HEK293 (cell line): Measurements from ENCODE around the gene PSMA7.
A peak's percentile ranks its signal among the peaks of the same experiment; 100 is the strongest.

ENCODE experiments used
- CTCF ChIA-PET: fragments of 350-600 bp; formaldehyde crosslinking; extraction: SDS; loops from one replicate; lab custom pipeline; 2021; ENCODE audit warnings: antibody characterized with exemption; lab: Yijun Ruan, JAX
- POLR2A ChIA-PET: fragments of 300-600 bp; formaldehyde crosslinking; extraction: SDS; loops from one replicate; lab custom pipeline; 2020; ENCODE audit warnings: antibody characterized with exemption, inconsistent platforms; lab: Yijun Ruan, JAX
- H3K27ac ChIP-seq: fragments of 200-500 bp; sonication (Bioruptor generic); 2 replicates; pipeline ENCODE4 v1.5.1; 2014; ENCODE audit warnings: low read depth, low read length, control low read depth, inconsistent platforms; ENCODE audit errors: extremely low read depth
- H3K36me3 ChIP-seq, 2 experiments: fragments of 200-500 bp in 1 of 2; sonication (Bioruptor generic) in 1 of 2; 1 replicate in 1 of 2; 2 replicates in 1 of 2; pipeline ENCODE4 v1.5.1; 2014 to 2017; ENCODE audit warnings: inconsistent platforms in 2 of 2, low read length in 2 of 2; ENCODE audit not compliant: control insufficient read depth in 2 of 2, insufficient read depth in 1 of 2
- H3K4me1 ChIP-seq: fragments of 200-500 bp; sonication (Bioruptor generic); 2 replicates; pipeline ENCODE4 v1.5.1; 2014; ENCODE audit warnings: mild to moderate bottlenecking, low read length, inconsistent platforms; ENCODE audit not compliant: control insufficient read depth, insufficient read depth
- H3K4me3 ChIP-seq: 2 replicates; pipeline ENCODE4 v1.5.1; 2011; ENCODE audit warnings: low read depth, mild to moderate bottlenecking, control low read depth, low read length, moderate library complexity
- H3K9me3 ChIP-seq: fragments of 200-500 bp; sonication (Bioruptor generic); 2 replicates; pipeline ENCODE4 v1.5.1; 2014; ENCODE audit warnings: low read depth, low read length, inconsistent platforms; ENCODE audit not compliant: control insufficient read depth, insufficient read depth
- KLF7 ChIP-seq: fragments of 450-650 bp; formaldehyde crosslinking; IDR thresholded peaks from 2 replicates; pipeline ENCODE4 v1.5.1; 2016; ENCODE audit warnings: missing biosample characterization, missing genetic modification characterization, borderline replicate concordance
- MEIS1 ChIP-seq: sonication (generic); formaldehyde crosslinking; IDR thresholded peaks from 2 replicates; pipeline ENCODE4 v1.8.1; 2022; ENCODE audit warnings: missing genetic modification reagents, mild to moderate bottlenecking, borderline replicate concordance
- OSR2 ChIP-seq: fragments of 450-650 bp; formaldehyde crosslinking; IDR thresholded peaks from 2 replicates; pipeline ENCODE4 v1.5.1; 2016; ENCODE audit warnings: missing biosample characterization, missing genetic modification characterization
- SP3 ChIP-seq: fragments of 450-650 bp; formaldehyde crosslinking; IDR thresholded peaks from 2 replicates; pipeline ENCODE4 v1.5.1; 2016; ENCODE audit warnings: missing biosample characterization, missing genetic modification characterization
- ZBTB1 ChIP-seq: fragments of 450-650 bp; formaldehyde crosslinking; IDR thresholded peaks from 2 replicates; pipeline ENCODE4 v1.5.1; 2016; ENCODE audit warnings: missing biosample characterization, missing genetic modification characterization
- ZBTB21 ChIP-seq: fragments of 450-650 bp; formaldehyde crosslinking; IDR thresholded peaks from 2 replicates; pipeline ENCODE4 v1.5.1; 2017; ENCODE audit warnings: missing biosample characterization, missing genetic modification characterization
- ZEB2 ChIP-seq: fragments of 450-650 bp; formaldehyde crosslinking; IDR thresholded peaks from 2 replicates; pipeline ENCODE4 v1.5.1; 2016; ENCODE audit warnings: missing biosample characterization, missing genetic modification characterization
- ZNF114 ChIP-seq: fragments of 450-650 bp; formaldehyde crosslinking; IDR thresholded peaks from 2 replicates; pipeline ENCODE4 v1.5.0; 2017; ENCODE audit warnings: missing biosample characterization, missing genetic modification characterization
- ZNF184 ChIP-seq: fragments of 450-650 bp; IDR thresholded peaks from 2 replicates; pipeline ENCODE4 v1.5.1; 2018; ENCODE audit warnings: missing biosample characterization, mild to moderate bottlenecking, missing genetic modification characterization
- ZNF223 ChIP-seq: fragments of 450-650 bp; formaldehyde crosslinking; IDR thresholded peaks from 2 replicates; pipeline ENCODE4 v1.5.1; 2016; ENCODE audit warnings: missing biosample characterization, missing genetic modification characterization
- ZNF391 ChIP-seq: fragments of 450-650 bp; formaldehyde crosslinking; IDR thresholded peaks from 2 replicates; pipeline ENCODE4 v1.5.1; 2016; ENCODE audit warnings: low read depth, missing biosample characterization, missing genetic modification characterization, borderline replicate concordance
- ZNF423 ChIP-seq: fragments of 450-650 bp; formaldehyde crosslinking; IDR thresholded peaks from 2 replicates; pipeline ENCODE4 v1.5.1; 2016; ENCODE audit warnings: missing biosample characterization, missing genetic modification characterization
- ZNF530 ChIP-seq: fragments of 450-650 bp; formaldehyde crosslinking; IDR thresholded peaks from 2 replicates; pipeline ENCODE4 v1.5.1; 2016; ENCODE audit warnings: low read depth, missing biosample characterization, missing genetic modification characterization
- ZNF596 ChIP-seq: fragments of 450-650 bp; IDR thresholded peaks from 2 replicates; pipeline ENCODE4 v1.5.0; 2018; ENCODE audit warnings: missing biosample characterization, mild to moderate bottlenecking, missing genetic modification characterization, moderate library complexity
- ZNF600 ChIP-seq: fragments of 450-650 bp; formaldehyde crosslinking; IDR thresholded peaks from 2 replicates; pipeline ENCODE4 v1.5.1; 2016; ENCODE audit warnings: missing biosample characterization, missing genetic modification characterization
- ZNF610 ChIP-seq: fragments of 450-650 bp; formaldehyde crosslinking; IDR thresholded peaks from 2 replicates; pipeline ENCODE4 v1.5.1; 2016; ENCODE audit warnings: missing biosample characterization, missing genetic modification characterization, borderline replicate concordance
- ZNF654 ChIP-seq: fragments of 450-650 bp; formaldehyde crosslinking; IDR thresholded peaks from 2 replicates; pipeline ENCODE4 v1.5.1; 2016; ENCODE audit warnings: low read depth, missing biosample characterization, missing genetic modification characterization
- ZNF701 ChIP-seq: fragments of 450-650 bp; formaldehyde crosslinking; IDR thresholded peaks from 2 replicates; pipeline ENCODE4 v1.5.1; 2016; ENCODE audit warnings: missing biosample characterization, missing genetic modification characterization
- ZNF785 ChIP-seq: fragments of 450-650 bp; formaldehyde crosslinking; IDR thresholded peaks from 2 replicates; pipeline ENCODE4 v1.5.1; 2016; ENCODE audit warnings: missing biosample characterization, missing genetic modification characterization

The PSMA7 gene

DNA sequence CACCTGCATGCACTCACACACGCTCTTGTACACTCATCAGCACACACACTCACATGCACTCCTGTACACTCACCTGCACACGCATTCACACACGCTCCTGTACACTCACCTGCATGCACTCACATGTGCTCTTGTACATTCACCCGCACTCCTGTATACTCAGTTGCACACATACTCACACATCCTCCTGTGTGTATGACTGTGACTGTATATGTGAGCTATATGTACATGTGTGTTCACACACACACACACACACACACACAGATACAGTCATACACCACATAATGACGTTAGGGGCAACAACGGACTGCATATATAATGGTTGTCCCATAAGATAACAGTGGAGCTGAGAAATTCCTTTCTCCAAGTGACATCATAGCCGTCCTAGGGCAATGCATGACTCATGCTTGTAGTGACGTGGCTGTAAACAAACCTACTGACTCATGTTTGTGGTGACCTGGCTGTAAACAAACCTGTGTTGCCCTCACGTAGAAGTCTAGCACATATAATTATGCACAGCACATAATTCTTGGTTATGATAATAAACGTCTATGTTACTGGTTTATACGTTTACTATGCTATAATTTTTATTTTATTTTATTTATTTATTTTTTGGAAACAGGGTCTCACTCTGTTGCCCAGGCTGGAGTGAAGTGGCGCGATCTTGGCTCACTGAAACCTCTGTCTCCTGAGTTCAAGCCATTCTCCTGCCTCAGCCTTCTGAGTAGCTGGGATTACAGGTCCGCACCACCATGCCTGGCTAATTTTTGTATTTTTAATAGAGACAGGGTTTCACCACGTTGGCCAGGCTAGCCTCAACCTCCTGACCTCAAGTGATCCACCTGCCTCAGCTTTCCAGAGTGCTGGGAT lies 54.7 kb downstream of the PSMA7 start (continued):
- peak; percentile 94 for TF ChIP-seq ZNF184 (tag by site-specific recombination)
- TF ChIP-seq ZNF114 (tag by site-specific recombination) = no peak
- TF ChIP-seq ZNF223 (tag by site-specific recombination) = no peak
- no peak for TF ChIP-seq ZNF530 (tag by site-specific recombination)
- no peak for TF ChIP-seq OSR2 (tag by site-specific recombination)
- TF ChIP-seq ZNF391 = peak; percentile 44; the same call in 1 of the 2 replicates
- TF ChIP-seq ZNF654 (tag by site-specific recombination) = 0 out of 2 replicates have a peak, but pooled peaks have one; percentile 8
- 0 out of 2 replicates have a peak, but pooled peaks have one; percentile 13 for TF ChIP-seq ZBTB1 (tag by site-specific recombination)
- TF ChIP-seq, all 188 proteins: peak for 67

DNA sequence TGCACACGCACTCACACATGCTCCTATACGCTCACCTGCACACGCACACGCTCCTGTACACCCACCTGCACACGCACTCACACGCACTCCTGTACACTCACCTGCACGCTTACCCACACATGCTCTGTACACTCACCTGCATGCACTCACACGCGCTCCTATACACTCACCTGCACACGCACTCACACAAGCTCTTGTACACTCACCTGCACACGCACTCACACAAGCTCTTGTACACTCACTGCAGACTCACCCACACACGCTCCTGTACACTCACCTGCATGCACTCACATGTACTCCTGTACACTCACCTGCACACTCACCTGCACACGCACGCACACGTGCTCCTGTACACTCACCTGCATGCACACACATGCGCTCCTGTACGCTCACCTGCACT lies 55.6 kb downstream of the PSMA7 start:
- TF ChIP-seq ZBTB21 (tag by site-specific recombination) = no peak
- no peak for TF ChIP-seq MEIS1 (CRISPR knock-in tag)
- TF ChIP-seq ZEB2 = peak; percentile 44; the same call in 1 of the 2 replicates
- H3K4me1 ChIP-seq = no peaks in the 10 kb centered on the region
- ChIA-PET POLR2A (interaction anchor here (2.2 kb wide), 1 partner anchor 34 kb away, joined by 5 read pairs; no protein-coding TSS in a partner anchor), CTCF (interaction anchor here (0.7 kb wide), 1 partner anchor 15 kb away, joined by 5 read pairs; no protein-coding TSS in a partner anchor)
- H3K27ac ChIP-seq = no peak overlapping the region
- no peaks in the 10 kb centered on the region for H3K36me3 ChIP-seq
- H3K9me3 ChIP-seq = no peaks in the 10 kb centered on the region
- H3K4me3 ChIP-seq = no peak overlapping the region

DNA sequence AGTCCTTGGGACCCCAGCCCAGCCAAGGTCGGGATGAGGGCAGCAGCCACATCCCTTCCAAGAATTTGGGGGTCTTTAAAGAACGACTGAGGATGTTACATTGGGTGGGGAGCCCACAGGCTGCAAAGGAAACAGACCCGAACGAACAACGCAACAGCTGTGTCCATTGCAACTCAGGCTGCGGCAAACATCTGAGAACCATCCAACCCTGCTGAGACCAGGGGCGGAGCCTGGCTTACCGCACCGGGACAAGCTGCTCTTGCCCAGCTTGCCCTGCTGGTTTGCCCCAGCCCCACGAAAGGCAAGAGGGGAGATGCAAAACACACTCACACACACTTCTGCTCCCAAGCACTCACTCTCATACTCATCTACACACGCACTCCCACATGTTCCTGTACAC lies 56.0 kb downstream of the PSMA7 start:
- Histone ChIP-seq H3K36me3 (no peaks in the 10 kb centered on the region), H3K4me1 (no peaks in the 10 kb centered on the region), H3K4me3 (no peak overlapping the region), H3K27ac (no peak overlapping the region), H3K9me3 (no peaks in the 10 kb centered on the region)
- ChIA-PET CTCF (no interaction called here), POLR2A (no interaction called here)
- TF ChIP-seq KLF7 (tag by site-specific recombination) = no peak
- TF ChIP-seq ZNF610 (tag by site-specific recombination) = no peak
- TF ChIP-seq ZNF600 (tag by site-specific recombination) = no peak
- no peak for TF ChIP-seq ZNF785 (tag by site-specific recombination)
- no peak for TF ChIP-seq ZNF596 (tag by site-specific recombination)
- no peak for TF ChIP-seq ZNF701 (tag by site-specific recombination)
- no peak for TF ChIP-seq ZNF114 (tag by site-specific recombination)
- TF ChIP-seq ZNF423 (tag by site-specific recombination) = no peak
- TF ChIP-seq SP3 (tag by site-specific recombination) = no peak
